IPS-15b (cell line): ENCODE results near the gene TMEM60.
A peak's percentile ranks its signal among the peaks of the same experiment; 100 is the strongest.
"Not testable (repeated sequence)": the region's sequence is repeated elsewhere in the genome, so short reads cannot be mapped to it uniquely, and the experiment has no call there.

ENCODE experiments used
- H3K27me3 ChIP-seq: one replicate; pipeline ENCODE4 v1.6.1; 2013; ENCODE audit warnings: low read length; ENCODE audit not compliant: control insufficient read depth, insufficient read depth
- H3K36me3 ChIP-seq: one replicate; pipeline ENCODE4 v1.6.1; 2013; ENCODE audit warnings: low read length; ENCODE audit not compliant: control insufficient read depth, insufficient read depth
- H3K4me1 ChIP-seq: one replicate; pipeline ENCODE4 v1.6.1; 2013; ENCODE audit warnings: mild to moderate bottlenecking, low read length; ENCODE audit not compliant: control insufficient read depth, insufficient read depth
- H3K4me3 ChIP-seq: one replicate; pipeline ENCODE4 v1.5.1; 2013; ENCODE audit warnings: low read depth, low read length
- H3K9ac ChIP-seq: one replicate; pipeline ENCODE4 v1.6.1; 2013; ENCODE audit warnings: low read depth, mild to moderate bottlenecking, low read length
- H3K9me3 ChIP-seq: one replicate; pipeline ENCODE4 v1.6.1; 2013; ENCODE audit warnings: mild to moderate bottlenecking, low read length; ENCODE audit not compliant: control insufficient read depth, insufficient read depth

TMEM60 gene

GRCh38 chr7:77798394-77799077 lies at the start of gene TMEM60, which contains the start of gene PHTF2:
TSS of gene TMEM60 (minus strand) at chr7:77798434. CDS start at chr7:77794373, 4,061 bp downstream.
TSS of gene PHTF2 (plus strand) at chr7:77798773.
- no peaks in the 10 kb centered on the region for H3K27me3 ChIP-seq
- no peaks in the 10 kb centered on the region for H3K36me3 ChIP-seq
- peaks cover 3% of the 10 kb centered on the region for H3K4me1 ChIP-seq
- peak within 1 kb of the TSS; percentile 95 for H3K4me3 ChIP-seq
- H3K9me3 ChIP-seq: no peaks in the 10 kb centered on the region
- peak within 1 kb of the TSS; percentile 89 for H3K9ac ChIP-seq

GRCh38 chr7:77846317-77847092 lies 48.3 kb upstream of the TMEM60 start:
- no peaks in the 10 kb centered on the region for H3K4me1 ChIP-seq
- no peaks in the 10 kb centered on the region for H3K36me3 ChIP-seq
- H3K9me3 ChIP-seq: no peaks in the 10 kb centered on the region
- no peak overlapping the region for H3K4me3 ChIP-seq
- H3K9ac ChIP-seq: no peak overlapping the region
- no peaks in the 10 kb centered on the region for H3K27me3 ChIP-seq

GRCh38 chr7:77843194-77843593 lies 45.0 kb upstream of the TMEM60 start:
- H3K27me3 ChIP-seq: no peaks in the 10 kb centered on the region
- no peaks in the 10 kb centered on the region for H3K4me1 ChIP-seq
- no peak overlapping the region for H3K4me3 ChIP-seq
- H3K9ac ChIP-seq: no peak overlapping the region
- no peaks in the 10 kb centered on the region for H3K36me3 ChIP-seq
- no peaks in the 10 kb centered on the region for H3K9me3 ChIP-seq

GRCh38 chr7:77839919-77840318 lies 41.7 kb upstream of the TMEM60 start:
- H3K9me3 ChIP-seq: no peaks in the 10 kb centered on the region
- no peak overlapping the region for H3K4me3 ChIP-seq
- H3K9ac ChIP-seq: no peak overlapping the region
- no peaks in the 10 kb centered on the region for H3K4me1 ChIP-seq
- no peaks in the 10 kb centered on the region for H3K36me3 ChIP-seq
- H3K27me3 ChIP-seq: no peaks in the 10 kb centered on the region

- no peak overlapping the region for H3K4me3 ChIP-seq
- no peaks in the 10 kb centered on the region for H3K36me3 ChIP-seq
- H3K27me3 ChIP-seq: no peaks in the 10 kb centered on the region
- H3K9ac ChIP-seq: no peak overlapping the region
- no peaks in the 10 kb centered on the region for H3K9me3 ChIP-seq
- H3K4me1 ChIP-seq: peaks cover 3% of the 10 kb centered on the region
These were observed 40.8 kb upstream of the TMEM60 start for GRCh38 chr7:77838929-77839491.

- Histone ChIP-seq H3K9ac (no peak overlapping the region), H3K4me1 (peaks cover 3% of the 10 kb centered on the region), H3K27me3 (no peaks in the 10 kb centered on the region), H3K4me3 (no peak overlapping the region), H3K9me3 (no peaks in the 10 kb centered on the region), H3K36me3 (no peaks in the 10 kb centered on the region)
These were observed 39.7 kb upstream of the TMEM60 start for GRCh38 chr7:77837966-77838365.

GRCh38 chr7:77837275-77837674 lies 39.0 kb upstream of the TMEM60 start:
- no peaks in the 10 kb centered on the region for H3K9me3 ChIP-seq
- H3K4me3 ChIP-seq: no peak overlapping the region
- no peaks in the 10 kb centered on the region for H3K36me3 ChIP-seq
- peaks cover 3% of the 10 kb centered on the region for H3K4me1 ChIP-seq
- H3K27me3 ChIP-seq: no peaks in the 10 kb centered on the region
- no peak overlapping the region for H3K9ac ChIP-seq

GRCh38 chr7:77836425-77836824 lies 38.2 kb upstream of the TMEM60 start:
- H3K4me3 ChIP-seq, H3K27me3 ChIP-seq, H3K4me1 ChIP-seq, H3K9me3 ChIP-seq, H3K9ac ChIP-seq, H3K36me3 ChIP-seq: not testable (repeated sequence)

GRCh38 chr7:77833136-77833535 lies 34.9 kb upstream of the TMEM60 start:
- H3K9me3 ChIP-seq: no peaks in the 10 kb centered on the region
- H3K36me3 ChIP-seq: no peaks in the 10 kb centered on the region
- no peaks in the 10 kb centered on the region for H3K27me3 ChIP-seq
- H3K4me1 ChIP-seq: peaks cover 3% of the 10 kb centered on the region
- H3K4me3 ChIP-seq: no peak overlapping the region
- no peak overlapping the region for H3K9ac ChIP-seq

GRCh38 chr7:77831953-77832352 lies 33.7 kb upstream of the TMEM60 start:
- Histone ChIP-seq H3K9ac (no peak overlapping the region), H3K27me3 (no peaks in the 10 kb centered on the region), H3K4me1 (peaks cover 3% of the 10 kb centered on the region), H3K9me3 (no peaks in the 10 kb centered on the region), H3K36me3 (no peaks in the 10 kb centered on the region), H3K4me3 (no peak overlapping the region)

GRCh38 chr7:77831481-77831880 lies 33.2 kb upstream of the TMEM60 start:
- no peak overlapping the region for H3K4me3 ChIP-seq
- no peaks in the 10 kb centered on the region for H3K9me3 ChIP-seq
- H3K4me1 ChIP-seq: peaks cover 3% of the 10 kb centered on the region
- H3K9ac ChIP-seq: no peak overlapping the region
- no peaks in the 10 kb centered on the region for H3K36me3 ChIP-seq
- no peaks in the 10 kb centered on the region for H3K27me3 ChIP-seq
